SJCRH30 (cell line): Measurements from ENCODE around the gene HPGDS. TPM values are rescaled to one million over a fixed set of nuclear protein-coding genes. Genes with fewer than 3 reads are reported as not detected.

ENCODE experiments used
- DNase-seq, 2 experiments: peaks; one replicate each; pipeline ENCODE4 v3.0.0-alpha.2; 2015 to 2020
- H3K27ac ChIP-seq: fragments of 250-450 bp; sonication (Bioruptor Pico); 2 replicates; pipeline ENCODE4 v1.5.1; 2020; ENCODE audit warnings: mild to moderate bottlenecking, moderate library complexity
- H3K27me3 ChIP-seq: fragments of 250-450 bp; sonication (Bioruptor Pico); 2 replicates; pipeline ENCODE4 v1.5.1; 2020; ENCODE audit warnings: mild to moderate bottlenecking, moderate library complexity
- H3K36me3 ChIP-seq: fragments of 250-450 bp; sonication (Bioruptor Pico); 2 replicates; pipeline ENCODE4 v1.5.1; 2020; ENCODE audit warnings: mild to moderate bottlenecking, moderate library complexity
- H3K4me1 ChIP-seq: fragments of 250-450 bp; sonication (Bioruptor Pico); 2 replicates; pipeline ENCODE4 v1.5.1; 2020; ENCODE audit warnings: mild to moderate bottlenecking, moderate library complexity
- H3K4me3 ChIP-seq: fragments of 250-450 bp; sonication (Bioruptor Pico); 2 replicates; pipeline ENCODE4 v1.5.1; 2020; ENCODE audit warnings: mild to moderate bottlenecking, moderate library complexity
- H3K9me3 ChIP-seq: fragments of 250-450 bp; sonication (Bioruptor Pico); replicated peaks from 2 replicates; pipeline ENCODE4 v1.5.1; 2020; ENCODE audit warnings: mild to moderate bottlenecking, moderate library complexity
- total RNA-seq: library from RNA; depleted of rRNA; stranded (reverse); fragments of >200 nt; shearing (Covaris generic); gene quantifications from 2 replicates; pipeline ENCODE4 v1.2.3, GENCODE V29; 2014

Gene HPGDS
- total RNA-seq, 1 experiment from 2014 or later = not detected

GRCh38 chr4:94368459-94368858 lies 25.8 kb upstream of the HPGDS start:
- Histone ChIP-seq H3K4me1 (no peaks in the 10 kb centered on the region), H3K4me3 (no peak overlapping the region), H3K27me3 (no peaks in the 10 kb centered on the region), H3K36me3 (no peaks in the 10 kb centered on the region), H3K9me3 (no peaks in the 10 kb centered on the region), H3K27ac (no peak overlapping the region)
- no peak for DNase-seq

GRCh38 chr4:94365304-94365703 lies 22.7 kb upstream of the HPGDS start:
- no peaks in the 10 kb centered on the region for H3K4me1 ChIP-seq
- DNase-seq = no peak
- no peak overlapping the region for H3K4me3 ChIP-seq
- H3K27ac ChIP-seq = no peak overlapping the region
- no peaks in the 10 kb centered on the region for H3K36me3 ChIP-seq
- no peaks in the 10 kb centered on the region for H3K9me3 ChIP-seq
- no peaks in the 10 kb centered on the region for H3K27me3 ChIP-seq

- Histone ChIP-seq H3K4me1 (no peaks in the 10 kb centered on the region), H3K4me3 (no peak overlapping the region), H3K36me3 (no peaks in the 10 kb centered on the region), H3K9me3 (no peaks in the 10 kb centered on the region), H3K27ac (no peak overlapping the region), H3K27me3 (no peaks in the 10 kb centered on the region)
- no peak for DNase-seq
Observed at GRCh38 chr4:94364527-94364926, 21.9 kb upstream of the HPGDS start.

- no peak for DNase-seq
- Histone ChIP-seq H3K36me3 (no peaks in the 10 kb centered on the region), H3K27me3 (no peaks in the 10 kb centered on the region), H3K27ac (no peak overlapping the region), H3K9me3 (no peaks in the 10 kb centered on the region), H3K4me1 (no peaks in the 10 kb centered on the region), H3K4me3 (no peak overlapping the region)
Observed at GRCh38 chr4:94363136-94363655, 20.6 kb upstream of the HPGDS start.

GRCh38 chr4:94359838-94360237 lies 17.2 kb upstream of the HPGDS start:
- DNase-seq = no peak
- Histone ChIP-seq H3K9me3 (no peaks in the 10 kb centered on the region), H3K4me1 (no peaks in the 10 kb centered on the region), H3K4me3 (no peak overlapping the region), H3K36me3 (no peaks in the 10 kb centered on the region), H3K27ac (no peak overlapping the region), H3K27me3 (no peaks in the 10 kb centered on the region)

GRCh38 chr4:94359221-94359620 lies 16.6 kb upstream of the HPGDS start:
- no peaks in the 10 kb centered on the region for H3K4me1 ChIP-seq
- no peaks in the 10 kb centered on the region for H3K36me3 ChIP-seq
- DNase-seq = no peak
- no peak overlapping the region for H3K27ac ChIP-seq
- no peak overlapping the region for H3K4me3 ChIP-seq
- no peaks in the 10 kb centered on the region for H3K9me3 ChIP-seq
- H3K27me3 ChIP-seq = no peaks in the 10 kb centered on the region

- Histone ChIP-seq H3K27me3 (no peaks in the 10 kb centered on the region), H3K4me1 (no peaks in the 10 kb centered on the region), H3K36me3 (no peaks in the 10 kb centered on the region), H3K27ac (no peak overlapping the region), H3K9me3 (no peaks in the 10 kb centered on the region), H3K4me3 (no peak overlapping the region)
- DNase-seq = no peak
Observed at GRCh38 chr4:94358101-94358500, 15.5 kb upstream of the HPGDS start.

GRCh38 chr4:94357624-94358023 lies 15.0 kb upstream of the HPGDS start:
- DNase-seq = no peak
- H3K9me3 ChIP-seq = no peaks in the 10 kb centered on the region
- H3K36me3 ChIP-seq = no peaks in the 10 kb centered on the region
- no peak overlapping the region for H3K27ac ChIP-seq
- H3K27me3 ChIP-seq = no peaks in the 10 kb centered on the region
- no peaks in the 10 kb centered on the region for H3K4me1 ChIP-seq
- H3K4me3 ChIP-seq = no peak overlapping the region

GRCh38 chr4:94356444-94356843 lies 13.8 kb upstream of the HPGDS start:
- H3K9me3 ChIP-seq = no peaks in the 10 kb centered on the region
- DNase-seq = peak; percentile 26 to 67

GRCh38 chr4:94354474-94354896 lies 11.8 kb upstream of the HPGDS start:
- no peak overlapping the region for H3K27ac ChIP-seq
- H3K4me3 ChIP-seq = no peak overlapping the region
- no peaks in the 10 kb centered on the region; the same call in 1 of the 2 replicates for H3K4me1 ChIP-seq
- no peaks in the 10 kb centered on the region for H3K9me3 ChIP-seq
- H3K27me3 ChIP-seq = no peaks in the 10 kb centered on the region
- DNase-seq = no peak
- H3K36me3 ChIP-seq = no peaks in the 10 kb centered on the region

More at GRCh38 chr4:94356444-94356843, 13.8 kb upstream of the HPGDS start:
- H3K36me3 ChIP-seq = no peaks in the 10 kb centered on the region
- no peaks in the 10 kb centered on the region for H3K4me1 ChIP-seq
- H3K4me3 ChIP-seq = no peak overlapping the region
- no peaks in the 10 kb centered on the region for H3K27me3 ChIP-seq
- no peak overlapping the region for H3K27ac ChIP-seq

- peaks cover 4% of the 10 kb centered on the region; the same call in 1 of the 2 replicates for H3K4me1 ChIP-seq
- no peaks in the 10 kb centered on the region for H3K36me3 ChIP-seq
- no peak for DNase-seq
- no peak overlapping the region for H3K27ac ChIP-seq
- H3K9me3 ChIP-seq = no peaks in the 10 kb centered on the region
- no peak overlapping the region for H3K4me3 ChIP-seq
- H3K27me3 ChIP-seq = no peaks in the 10 kb centered on the region
Observed at GRCh38 chr4:94352996-94353395, 10.4 kb upstream of the HPGDS start.

- Histone ChIP-seq H3K36me3 (no peaks in the 10 kb centered on the region), H3K27ac (no peak overlapping the region), H3K27me3 (no peaks in the 10 kb centered on the region), H3K4me1 (peaks cover 4% of the 10 kb centered on the region; the same call in 1 of the 2 replicates), H3K4me3 (no peak overlapping the region), H3K9me3 (no peaks in the 10 kb centered on the region)
- DNase-seq = no peak
Observed at GRCh38 chr4:94352163-94352562, 9.5 kb upstream of the HPGDS start.

- Histone ChIP-seq H3K27ac (no peak overlapping the region), H3K27me3 (no peaks in the 10 kb centered on the region), H3K9me3 (no peaks in the 10 kb centered on the region), H3K4me1 (peaks cover 4% of the 10 kb centered on the region; the same call in 1 of the 2 replicates), H3K36me3 (no peaks in the 10 kb centered on the region), H3K4me3 (no peak overlapping the region)
- DNase-seq = no peak
Observed at GRCh38 chr4:94351319-94351718, 8.7 kb upstream of the HPGDS start.

- Histone ChIP-seq H3K36me3 (no peaks in the 10 kb centered on the region), H3K27me3 (no peaks in the 10 kb centered on the region), H3K27ac (no peak overlapping the region), H3K4me1 (peaks cover 4% of the 10 kb centered on the region; the same call in 1 of the 2 replicates), H3K4me3 (no peak overlapping the region), H3K9me3 (no peaks in the 10 kb centered on the region)
- DNase-seq = no peak
Observed at GRCh38 chr4:94350095-94350494, 7.5 kb upstream of the HPGDS start.

GRCh38 chr4:94349193-94349592 lies 6.6 kb upstream of the HPGDS start:
- DNase-seq = no peak
- H3K4me1 ChIP-seq = peaks cover 4% of the 10 kb centered on the region; the same call in 1 of the 2 replicates
- no peaks in the 10 kb centered on the region for H3K36me3 ChIP-seq
- H3K27ac ChIP-seq = 0 out of 2 replicates have a peak overlapping the region, but pooled peaks have one; percentile 13
- no peaks in the 10 kb centered on the region for H3K27me3 ChIP-seq
- no peaks in the 10 kb centered on the region for H3K9me3 ChIP-seq
- H3K4me3 ChIP-seq = no peak overlapping the region

GRCh38 chr4:94348666-94349065 lies 6.0 kb upstream of the HPGDS start:
- H3K27ac ChIP-seq = 0 out of 2 replicates have a peak overlapping the region, but pooled peaks have one; percentile 13
- no peak for DNase-seq

More at GRCh38 chr4:94348666-94349065, 6.0 kb upstream of the HPGDS start:
- Histone ChIP-seq H3K36me3 (no peaks in the 10 kb centered on the region), H3K9me3 (no peaks in the 10 kb centered on the region), H3K27me3 (no peaks in the 10 kb centered on the region), H3K4me1 (peaks cover 4% of the 10 kb centered on the region; the same call in 1 of the 2 replicates), H3K4me3 (no peak overlapping the region)
